Left ventricle myocardium inferior (tissue), 1 donor: ENCODE data around the gene TLL2. TPM values are rescaled to one million over a fixed set of nuclear protein-coding genes. Genes with fewer than 3 reads are reported as not detected.

Experiments used
- DNase-seq: peaks from one replicate; pipeline ENCODE4 v3.0.0-alpha.2; 2020
- H3K27ac ChIP-seq: fragments of 200-600 bp; replicated peaks from 2 replicates; pipeline ENCODE4 v1.8.0; 2021
- H3K27me3 ChIP-seq: fragments of 200-600 bp; 2 replicates; pipeline ENCODE4 v1.8.0; 2021; ENCODE audit warnings: low read depth
- H3K36me3 ChIP-seq: fragments of 200-600 bp; 2 replicates; pipeline ENCODE4 v1.8.0; 2021
- H3K4me1 ChIP-seq: fragments of 200-600 bp; 2 replicates; pipeline ENCODE4 v1.8.0; 2021
- H3K4me3 ChIP-seq: fragments of 200-600 bp; 2 replicates; pipeline ENCODE4 v1.8.0; 2021; ENCODE audit warnings: mild to moderate bottlenecking, moderate library complexity
- H3K9me3 ChIP-seq: fragments of 200-600 bp; replicated peaks from 2 replicates; pipeline ENCODE4 v1.8.0; 2021
- intact Hi-C: fragments of 100-400 bp; cut with micrococcal nuclease; formaldehyde crosslinking; loops from one replicate; pipeline ENCODE4 v1.11.0; 2022
- total RNA-seq: library from RNA; stranded (reverse); fragmentation: NEBNext Ultra II Directional; extraction: Animal tissue kit (Norgen Biotek cat#: 25700); gene quantifications from one replicate; pipeline ENCODE4 v1.2.1, GENCODE V29; 2021
- TF ChIP-seq, protein P1 (sequence below): fragments of 200-600 bp; IDR thresholded peaks from 2 replicates; pipeline ENCODE4 v1.8.0; 2021; ENCODE audit warnings: antibody characterized with exemption, mild to moderate bottlenecking, borderline replicate concordance
- donor health status: DM: no; HTN: yes; CAD: no; lungs with severe emphysema.

Gene TLL2
- total RNA-seq, 1 donor from 2014 or later = 7.0 TPM

GRCh38 chr10:96374004-96374403, 139.7 kb downstream of the TLL2 start:
- TF ChIP-seq, protein P1, sequence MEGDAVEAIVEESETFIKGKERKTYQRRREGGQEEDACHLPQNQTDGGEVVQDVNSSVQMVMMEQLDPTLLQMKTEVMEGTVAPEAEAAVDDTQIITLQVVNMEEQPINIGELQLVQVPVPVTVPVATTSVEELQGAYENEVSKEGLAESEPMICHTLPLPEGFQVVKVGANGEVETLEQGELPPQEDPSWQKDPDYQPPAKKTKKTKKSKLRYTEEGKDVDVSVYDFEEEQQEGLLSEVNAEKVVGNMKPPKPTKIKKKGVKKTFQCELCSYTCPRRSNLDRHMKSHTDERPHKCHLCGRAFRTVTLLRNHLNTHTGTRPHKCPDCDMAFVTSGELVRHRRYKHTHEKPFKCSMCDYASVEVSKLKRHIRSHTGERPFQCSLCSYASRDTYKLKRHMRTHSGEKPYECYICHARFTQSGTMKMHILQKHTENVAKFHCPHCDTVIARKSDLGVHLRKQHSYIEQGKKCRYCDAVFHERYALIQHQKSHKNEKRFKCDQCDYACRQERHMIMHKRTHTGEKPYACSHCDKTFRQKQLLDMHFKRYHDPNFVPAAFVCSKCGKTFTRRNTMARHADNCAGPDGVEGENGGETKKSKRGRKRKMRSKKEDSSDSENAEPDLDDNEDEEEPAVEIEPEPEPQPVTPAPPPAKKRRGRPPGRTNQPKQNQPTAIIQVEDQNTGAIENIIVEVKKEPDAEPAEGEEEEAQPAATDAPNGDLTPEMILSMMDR = no peak
- Histone ChIP-seq H3K9me3 (no peaks in the 10 kb centered on the region), H3K4me1 (peaks cover 36% of the 10 kb centered on the region), H3K4me3 (no peak overlapping the region), H3K36me3 (no peaks in the 10 kb centered on the region), H3K27ac (no peak overlapping the region), H3K27me3 (no peaks in the 10 kb centered on the region)
- intact Hi-C loops = no loop called here
- no peak for DNase-seq

DNA sequence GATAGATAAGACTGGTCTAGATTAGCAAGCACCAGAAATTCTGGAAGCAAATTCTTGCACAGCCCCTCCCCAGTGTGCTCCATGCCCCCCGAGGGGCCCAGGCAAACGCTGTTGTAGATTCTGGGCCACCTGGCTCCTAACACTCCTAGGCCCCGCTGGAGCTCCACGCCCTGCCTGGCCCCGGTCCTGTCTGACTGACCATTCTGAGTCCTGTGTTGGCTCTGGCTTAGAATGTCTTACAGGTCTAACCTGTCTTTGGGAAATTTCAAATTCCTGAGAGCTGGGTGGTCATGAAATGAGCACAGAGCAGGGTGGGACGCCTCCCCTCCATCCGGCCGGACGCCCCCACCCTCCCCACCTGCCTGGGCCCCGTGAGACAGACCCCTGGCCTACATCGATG, 142.4 kb downstream of the TLL2 start:
- no peaks in the 10 kb centered on the region for H3K36me3 ChIP-seq
- peaks cover 34% of the 10 kb centered on the region for H3K4me1 ChIP-seq
- no peak overlapping the region for H3K27ac ChIP-seq
- intact Hi-C loops = no loop called here
- TF ChIP-seq, protein P1 = no peak
- no peaks in the 10 kb centered on the region for H3K27me3 ChIP-seq
- H3K4me3 ChIP-seq = no peak overlapping the region
- no peak for DNase-seq
- H3K9me3 ChIP-seq = no peaks in the 10 kb centered on the region

DNA sequence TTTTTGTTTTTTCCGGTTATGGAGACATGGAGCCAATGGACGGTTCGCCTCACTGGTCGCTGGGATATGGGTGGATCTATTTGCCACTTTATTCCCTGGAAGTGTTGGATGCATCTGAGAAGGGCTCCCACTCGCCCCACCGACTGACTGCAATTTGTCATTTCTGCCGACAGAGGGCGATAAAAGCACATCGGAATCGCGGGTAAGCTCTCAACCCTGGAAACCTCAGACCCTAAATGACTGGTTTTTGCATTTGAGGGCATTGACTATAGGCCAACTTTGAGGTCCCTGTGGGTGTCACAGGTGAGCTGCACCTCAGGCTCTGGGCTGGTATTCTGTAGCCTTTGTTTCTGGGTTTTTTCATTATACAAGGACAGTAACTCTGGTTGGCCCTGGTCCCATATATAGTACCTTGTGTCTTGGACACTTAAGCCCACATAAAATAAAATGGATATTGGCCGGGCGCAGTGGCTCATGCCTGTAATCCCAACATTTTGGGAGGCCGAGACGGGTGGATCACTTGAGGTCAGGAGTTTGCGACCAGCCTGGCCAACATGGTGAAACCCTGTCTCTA, 143.1 kb downstream of the TLL2 start:
- intact Hi-C loops = no loop called here
- TF ChIP-seq, protein P1 = peak; percentile 88
- Histone ChIP-seq H3K4me1 (peaks cover 34% of the 10 kb centered on the region), H3K27me3 (no peaks in the 10 kb centered on the region), H3K9me3 (no peaks in the 10 kb centered on the region), H3K27ac (no peak overlapping the region), H3K4me3 (no peak overlapping the region), H3K36me3 (no peaks in the 10 kb centered on the region)
- DNase-seq = peak; percentile 25

GRCh38 chr10:96369890-96370583, 143.7 kb downstream of the TLL2 start:
- no peaks in the 10 kb centered on the region for H3K36me3 ChIP-seq
- TF ChIP-seq, protein P1 = no peak
- H3K27me3 ChIP-seq = no peaks in the 10 kb centered on the region
- no peaks in the 10 kb centered on the region for H3K9me3 ChIP-seq
- intact Hi-C loops = no loop called here
- H3K4me3 ChIP-seq = no peak overlapping the region
- no peak overlapping the region for H3K27ac ChIP-seq
- DNase-seq = no peak
- H3K4me1 ChIP-seq = peaks cover 27% of the 10 kb centered on the region

GRCh38 chr10:96368971-96369370, 144.8 kb downstream of the TLL2 start:
- H3K36me3 ChIP-seq = no peaks in the 10 kb centered on the region
- H3K4me3 ChIP-seq = no peak overlapping the region
- intact Hi-C loops = no loop called here
- no peak overlapping the region for H3K27ac ChIP-seq
- TF ChIP-seq, protein P1 = no peak
- DNase-seq = no peak
- no peaks in the 10 kb centered on the region for H3K27me3 ChIP-seq
- H3K9me3 ChIP-seq = no peaks in the 10 kb centered on the region
- H3K4me1 ChIP-seq = peaks cover 18% of the 10 kb centered on the region
